Liver (tissue), 9 donors: Measurements from ENCODE around the gene OPTC. TPM values are rescaled to one million over a fixed set of nuclear protein-coding genes. Genes with fewer than 3 reads are reported as not detected.

ENCODE experiments used
- DNase-seq: peaks from one replicate; pipeline ENCODE4 v3.0.0-alpha.2; 2017; ENCODE audit warnings: low spot score
- H3K27ac ChIP-seq, 2 donors: one replicate each; pipeline ENCODE4 v1.7.0; 2013; ENCODE audit warnings: inconsistent platforms in 2 of 2, low read length in 2 of 2, control low read depth in 1 of 2, low read depth in 1 of 2, mild to moderate bottlenecking in 1 of 2
- H3K27me3 ChIP-seq, 4 donors: one replicate each; pipeline versions ENCODE4 v1.6.1 to v1.7.0; 2013; ENCODE audit warnings: low read length in 3 of 4, inconsistent platforms in 1 of 4, mild to moderate bottlenecking in 1 of 4, moderate library complexity in 1 of 4; ENCODE audit not compliant: control insufficient read depth in 4 of 4, insufficient read depth in 4 of 4
- H3K36me3 ChIP-seq, 4 donors: one replicate each; pipeline versions ENCODE4 v1.6.1 to v1.7.0; 2013; ENCODE audit warnings: low read length in 3 of 4, mild to moderate bottlenecking in 3 of 4, low read depth in 1 of 4, moderate library complexity in 1 of 4; ENCODE audit not compliant: control insufficient read depth in 4 of 4, insufficient read depth in 3 of 4
- H3K4me1 ChIP-seq, 4 donors: one replicate each; pipeline versions ENCODE4 v1.6.1 to v1.7.0; 2013; ENCODE audit warnings: low read length in 3 of 4, mild to moderate bottlenecking in 3 of 4, moderate library complexity in 1 of 4; ENCODE audit not compliant: control insufficient read depth in 4 of 4, insufficient read depth in 4 of 4
- H3K4me3 ChIP-seq, 3 donors: one replicate each; pipeline versions ENCODE4 v1.6.1 to v1.7.0; 2013; ENCODE audit warnings: low read length in 3 of 3, control low read depth in 1 of 3, low read depth in 1 of 3, mild to moderate bottlenecking in 1 of 3
- H3K9ac ChIP-seq, 2 donors: one replicate each; pipeline ENCODE4 v1.7.0; 2013; ENCODE audit warnings: low read length in 2 of 2, mild to moderate bottlenecking in 2 of 2, moderate library complexity in 2 of 2, control low read depth in 1 of 2, low read depth in 1 of 2
- H3K9me3 ChIP-seq, 4 donors: one replicate each; pipeline versions ENCODE4 v1.6.1 to v1.7.0; 2013; ENCODE audit warnings: low read length in 3 of 4; ENCODE audit not compliant: control insufficient read depth in 4 of 4
- EGR1 ChIP-seq, 2 donors: IDR thresholded peaks; 2 replicates each; pipeline ENCODE4 v1.6.1; 2016 to 2018; ENCODE audit warnings: antibody characterized with exemption in 2 of 2, low read depth in 2 of 2
- FOXA1 ChIP-seq: IDR thresholded peaks from 2 replicates; pipeline ENCODE4 v1.6.1; 2016; ENCODE audit warnings: antibody characterized with exemption
- FOXA2 ChIP-seq: IDR thresholded peaks from 2 replicates; pipeline ENCODE4 v1.6.1; 2016; ENCODE audit warnings: antibody characterized with exemption
- GABPA ChIP-seq, 2 donors: IDR thresholded peaks in 1 of 2; conservative IDR thresholded peaks in 1 of 2; 2 replicates each; pipeline ENCODE4 v1.6.1; 2016; ENCODE audit warnings: antibody characterized with exemption in 2 of 2, mild to moderate bottlenecking in 1 of 2, moderate library complexity in 1 of 2
- HNF4A ChIP-seq, 2 donors: conservative IDR thresholded peaks; 2 replicates each; pipeline ENCODE4 v1.6.1; 2016; ENCODE audit warnings: antibody characterized with exemption in 2 of 2, mild to moderate bottlenecking in 2 of 2
- HNF4G ChIP-seq: IDR thresholded peaks from 2 replicates; pipeline ENCODE4 v1.6.1; 2016; ENCODE audit warnings: antibody characterized with exemption
- JUND ChIP-seq, 2 donors: IDR thresholded peaks; 2 replicates each; pipeline ENCODE4 v1.6.1; 2016; ENCODE audit warnings: antibody characterized with exemption in 2 of 2
- NR2F2 ChIP-seq: IDR thresholded peaks from 2 replicates; pipeline ENCODE4 v1.6.1; 2016; ENCODE audit warnings: antibody characterized with exemption
- RAD21 ChIP-seq, 2 donors: IDR thresholded peaks; 2 replicates each; pipeline ENCODE4 v1.6.1; 2016; ENCODE audit warnings: antibody characterized with exemption in 2 of 2, mild to moderate bottlenecking in 2 of 2
- RXRA ChIP-seq, 2 donors: IDR thresholded peaks; 2 replicates each; pipeline ENCODE4 v1.6.1; 2017 to 2018; ENCODE audit warnings: antibody characterized with exemption in 2 of 2, mild to moderate bottlenecking in 1 of 2
- SP1 ChIP-seq: IDR thresholded peaks from 2 replicates; pipeline ENCODE4 v1.6.1; 2018; ENCODE audit warnings: antibody characterized with exemption, mild to moderate bottlenecking
- TAF1 ChIP-seq: conservative IDR thresholded peaks from 2 replicates; pipeline ENCODE4 v1.6.1; 2016; ENCODE audit warnings: antibody characterized with exemption, mild to moderate bottlenecking
- YY1 ChIP-seq: IDR thresholded peaks from 2 replicates; pipeline ENCODE4 v1.6.1; 2016; ENCODE audit warnings: antibody characterized with exemption, mild to moderate bottlenecking
- WGBS: extraction: QIAGEN DNeasy Blood & Tissue Kit; methylation state at CpG from one replicate; pipeline ENCODE4 v1.1.7; 2013; 5-methylcytosine and 5-hydroxymethylcytosine counted together
- polyA plus RNA-seq, 2 donors: library from polyadenylated mRNA; stranded (reverse) in 1 of 2; unstranded in 1 of 2; fragments of 200-250 nt in 1 of 2; fragments of >200 nt in 1 of 2; fragmentation: Nextera tagmentation in 1 of 2; extraction: Ambion mirVana in 1 of 2; gene quantifications; one replicate each; pipeline versions ENCODE4 v1.2.1 to v1.2.3, GENCODE V29; 2013 to 2015
- total RNA-seq, 2 donors: library from RNA; depleted of rRNA; stranded (reverse); fragments of >200 nt; gene quantifications; one replicate each; pipeline ENCODE4 v1.2.3, GENCODE V29; 2014
- TF ChIP-seq, protein P1 (sequence below): IDR thresholded peaks from 2 replicates; pipeline ENCODE4 v1.6.1; 2016; ENCODE audit warnings: antibody characterized with exemption
- TF ChIP-seq, protein P2 (sequence below): IDR thresholded peaks from 2 replicates; pipeline ENCODE4 v1.6.1; 2016; ENCODE audit warnings: antibody characterized with exemption, mild to moderate bottlenecking
- TF ChIP-seq, protein P3 (sequence below): IDR thresholded peaks from 2 replicates; pipeline ENCODE4 v1.6.1; 2016; ENCODE audit warnings: antibody characterized with exemption
- TF ChIP-seq, protein P4 (sequence below): fragments of 150-350 bp; IDR thresholded peaks from 2 replicates; pipeline ENCODE4 v1.5.1; 2017; ENCODE audit warnings: improper control_type of control experiment, low read depth, low read length; ENCODE audit not compliant: missing input control
- TF ChIP-seq, protein P5 (sequence below): IDR thresholded peaks from 2 replicates; pipeline ENCODE4 v1.6.1; 2016; ENCODE audit warnings: antibody characterized with exemption
- donor health status: healthy.
- donor health status: healthy.
- donor health status: healthy.
- donor health status: healthy.
- donor health status: healthy.

Gene OPTC
- total and polyA plus RNA-seq, 4 donors, result not detected

DNA sequence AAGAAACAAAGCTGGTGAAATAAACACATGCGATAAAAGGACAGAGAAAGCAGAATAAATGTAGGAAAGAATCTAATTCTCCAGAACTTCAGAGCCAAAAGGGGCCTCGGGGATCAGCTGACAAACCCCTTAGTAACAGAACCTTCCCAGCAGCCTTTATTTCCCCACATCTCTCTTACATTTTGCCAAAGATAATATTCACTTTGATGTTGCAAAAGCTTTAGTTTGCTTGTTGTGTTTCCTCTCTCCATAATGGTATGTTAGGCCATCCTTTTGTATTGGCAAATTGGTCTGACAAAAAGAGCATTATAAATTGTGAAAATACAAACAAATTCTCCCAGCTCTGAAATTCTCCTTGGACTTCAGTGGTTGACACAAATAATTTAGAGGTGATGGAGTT, 54.9 kb downstream of the OPTC start:
- Histone ChIP-seq H3K27ac (no peak overlapping the region), H3K4me1 (no peaks in the 10 kb centered on the region), H3K36me3 (no peaks in the 10 kb centered on the region), H3K9ac (no peak overlapping the region), H3K9me3 (no peaks in the 10 kb centered on the region), H3K27me3 (no peaks in the 10 kb centered on the region), H3K4me3 (no peak overlapping the region)
- no peak for DNase-seq
- 77% methylated on average over 2 of the region's 2 CpGs for WGBS
- TF ChIP-seq YY1, result peak; percentile 49
- no peak for TF ChIP-seq HNF4A (conservative IDR thresholded peaks at IDR 0.05)
- TF ChIP-seq EGR1 (IDR thresholded peaks at IDR 0.05; ENCODE audit: low read depth in 2 of 2), result no peak
- TF ChIP-seq RXRA (IDR thresholded peaks at IDR 0.05), result peak in 1 of 2 donors; percentile 28
- peak in 1 of 2 donors; percentile 11 for TF ChIP-seq JUND (IDR thresholded peaks at IDR 0.05)

DNA sequence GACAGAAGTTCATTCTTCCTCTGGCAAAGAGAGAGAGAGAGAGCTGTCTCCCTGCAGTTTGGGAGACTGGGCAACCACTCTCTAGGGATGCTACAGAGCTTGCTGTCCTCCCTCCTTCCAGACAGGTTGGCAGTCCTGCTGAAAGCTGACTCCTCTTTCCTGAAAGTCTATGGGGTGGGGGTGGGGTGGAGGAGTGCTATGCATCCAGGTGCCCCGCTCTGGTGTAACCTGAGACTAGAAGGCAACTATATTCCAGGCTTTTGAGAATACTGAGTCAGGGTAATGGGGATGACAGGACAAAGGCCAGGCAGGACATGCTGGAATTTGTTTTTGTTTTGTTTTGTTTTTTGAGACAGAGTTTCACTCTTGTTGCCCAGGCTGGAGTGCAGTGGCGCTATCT, 55.4 kb downstream of the OPTC start:
- TF ChIP-seq, protein P1, sequence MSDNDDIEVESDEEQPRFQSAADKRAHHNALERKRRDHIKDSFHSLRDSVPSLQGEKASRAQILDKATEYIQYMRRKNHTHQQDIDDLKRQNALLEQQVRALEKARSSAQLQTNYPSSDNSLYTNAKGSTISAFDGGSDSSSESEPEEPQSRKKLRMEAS, result no peak
- no peak for TF ChIP-seq TAF1
- no peak for TF ChIP-seq FOXA2
- TF ChIP-seq, protein P2, sequence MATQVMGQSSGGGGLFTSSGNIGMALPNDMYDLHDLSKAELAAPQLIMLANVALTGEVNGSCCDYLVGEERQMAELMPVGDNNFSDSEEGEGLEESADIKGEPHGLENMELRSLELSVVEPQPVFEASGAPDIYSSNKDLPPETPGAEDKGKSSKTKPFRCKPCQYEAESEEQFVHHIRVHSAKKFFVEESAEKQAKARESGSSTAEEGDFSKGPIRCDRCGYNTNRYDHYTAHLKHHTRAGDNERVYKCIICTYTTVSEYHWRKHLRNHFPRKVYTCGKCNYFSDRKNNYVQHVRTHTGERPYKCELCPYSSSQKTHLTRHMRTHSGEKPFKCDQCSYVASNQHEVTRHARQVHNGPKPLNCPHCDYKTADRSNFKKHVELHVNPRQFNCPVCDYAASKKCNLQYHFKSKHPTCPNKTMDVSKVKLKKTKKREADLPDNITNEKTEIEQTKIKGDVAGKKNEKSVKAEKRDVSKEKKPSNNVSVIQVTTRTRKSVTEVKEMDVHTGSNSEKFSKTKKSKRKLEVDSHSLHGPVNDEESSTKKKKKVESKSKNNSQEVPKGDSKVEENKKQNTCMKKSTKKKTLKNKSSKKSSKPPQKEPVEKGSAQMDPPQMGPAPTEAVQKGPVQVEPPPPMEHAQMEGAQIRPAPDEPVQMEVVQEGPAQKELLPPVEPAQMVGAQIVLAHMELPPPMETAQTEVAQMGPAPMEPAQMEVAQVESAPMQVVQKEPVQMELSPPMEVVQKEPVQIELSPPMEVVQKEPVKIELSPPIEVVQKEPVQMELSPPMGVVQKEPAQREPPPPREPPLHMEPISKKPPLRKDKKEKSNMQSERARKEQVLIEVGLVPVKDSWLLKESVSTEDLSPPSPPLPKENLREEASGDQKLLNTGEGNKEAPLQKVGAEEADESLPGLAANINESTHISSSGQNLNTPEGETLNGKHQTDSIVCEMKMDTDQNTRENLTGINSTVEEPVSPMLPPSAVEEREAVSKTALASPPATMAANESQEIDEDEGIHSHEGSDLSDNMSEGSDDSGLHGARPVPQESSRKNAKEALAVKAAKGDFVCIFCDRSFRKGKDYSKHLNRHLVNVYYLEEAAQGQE, result no peak
- no peak for TF ChIP-seq RXRA (IDR thresholded peaks at IDR 0.05)
- TF ChIP-seq JUND (IDR thresholded peaks at IDR 0.05), result no peak
- TF ChIP-seq, protein P3, sequence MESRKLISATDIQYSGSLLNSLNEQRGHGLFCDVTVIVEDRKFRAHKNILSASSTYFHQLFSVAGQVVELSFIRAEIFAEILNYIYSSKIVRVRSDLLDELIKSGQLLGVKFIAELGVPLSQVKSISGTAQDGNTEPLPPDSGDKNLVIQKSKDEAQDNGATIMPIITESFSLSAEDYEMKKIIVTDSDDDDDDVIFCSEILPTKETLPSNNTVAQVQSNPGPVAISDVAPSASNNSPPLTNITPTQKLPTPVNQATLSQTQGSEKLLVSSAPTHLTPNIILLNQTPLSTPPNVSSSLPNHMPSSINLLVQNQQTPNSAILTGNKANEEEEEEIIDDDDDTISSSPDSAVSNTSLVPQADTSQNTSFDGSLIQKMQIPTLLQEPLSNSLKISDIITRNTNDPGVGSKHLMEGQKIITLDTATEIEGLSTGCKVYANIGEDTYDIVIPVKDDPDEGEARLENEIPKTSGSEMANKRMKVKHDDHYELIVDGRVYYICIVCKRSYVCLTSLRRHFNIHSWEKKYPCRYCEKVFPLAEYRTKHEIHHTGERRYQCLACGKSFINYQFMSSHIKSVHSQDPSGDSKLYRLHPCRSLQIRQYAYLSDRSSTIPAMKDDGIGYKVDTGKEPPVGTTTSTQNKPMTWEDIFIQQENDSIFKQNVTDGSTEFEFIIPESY, result no peak
- no peak for TF ChIP-seq HNF4A (conservative IDR thresholded peaks at IDR 0.05)
- TF ChIP-seq RAD21 (IDR thresholded peaks at IDR 0.05), result no peak
- TF ChIP-seq, protein P4, sequence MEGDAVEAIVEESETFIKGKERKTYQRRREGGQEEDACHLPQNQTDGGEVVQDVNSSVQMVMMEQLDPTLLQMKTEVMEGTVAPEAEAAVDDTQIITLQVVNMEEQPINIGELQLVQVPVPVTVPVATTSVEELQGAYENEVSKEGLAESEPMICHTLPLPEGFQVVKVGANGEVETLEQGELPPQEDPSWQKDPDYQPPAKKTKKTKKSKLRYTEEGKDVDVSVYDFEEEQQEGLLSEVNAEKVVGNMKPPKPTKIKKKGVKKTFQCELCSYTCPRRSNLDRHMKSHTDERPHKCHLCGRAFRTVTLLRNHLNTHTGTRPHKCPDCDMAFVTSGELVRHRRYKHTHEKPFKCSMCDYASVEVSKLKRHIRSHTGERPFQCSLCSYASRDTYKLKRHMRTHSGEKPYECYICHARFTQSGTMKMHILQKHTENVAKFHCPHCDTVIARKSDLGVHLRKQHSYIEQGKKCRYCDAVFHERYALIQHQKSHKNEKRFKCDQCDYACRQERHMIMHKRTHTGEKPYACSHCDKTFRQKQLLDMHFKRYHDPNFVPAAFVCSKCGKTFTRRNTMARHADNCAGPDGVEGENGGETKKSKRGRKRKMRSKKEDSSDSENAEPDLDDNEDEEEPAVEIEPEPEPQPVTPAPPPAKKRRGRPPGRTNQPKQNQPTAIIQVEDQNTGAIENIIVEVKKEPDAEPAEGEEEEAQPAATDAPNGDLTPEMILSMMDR, result no peak
- no peak for TF ChIP-seq GABPA (IDR thresholded peaks at IDR 0.05 in 1 of 2, conservative IDR thresholded peaks at IDR 0.05 in 1 of 2)
- no peak for TF ChIP-seq NR2F2
- TF ChIP-seq SP1, result no peak
- TF ChIP-seq EGR1 (IDR thresholded peaks at IDR 0.05; ENCODE audit: low read depth in 2 of 2), result no peak
- no peak for TF ChIP-seq HNF4G
- TF ChIP-seq FOXA1, result no peak
- TF ChIP-seq, protein P5, sequence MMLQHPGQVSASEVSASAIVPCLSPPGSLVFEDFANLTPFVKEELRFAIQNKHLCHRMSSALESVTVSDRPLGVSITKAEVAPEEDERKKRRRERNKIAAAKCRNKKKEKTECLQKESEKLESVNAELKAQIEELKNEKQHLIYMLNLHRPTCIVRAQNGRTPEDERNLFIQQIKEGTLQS, result no peak
- TF ChIP-seq YY1, result no peak
- WGBS, result 98% methylated on average over 2 of the region's 2 CpGs
- Histone ChIP-seq H3K9me3 (no peaks in the 10 kb centered on the region), H3K36me3 (no peaks in the 10 kb centered on the region), H3K27me3 (no peaks in the 10 kb centered on the region), H3K4me1 (no peaks in the 10 kb centered on the region), H3K4me3 (no peak overlapping the region), H3K27ac (no peak overlapping the region), H3K9ac (no peak overlapping the region)
- DNase-seq, result no peak
